Adrenal gland (tissue), 5 donors: ENCODE data around the gene NOXA1.

ENCODE experiments used
- POLR2A ChIP-seq, 2 donors: fragments of 450-650 bp; IDR thresholded peaks; one replicate each; pipeline ENCODE4 v1.6.1; 2017; ENCODE audit warnings: antibody characterized with exemption in 2 of 2, mild to moderate bottlenecking in 2 of 2, moderate library complexity in 1 of 2
- TF ChIP-seq, protein P1 (sequence below), 6 experiments: fragments of 450-650 bp in 4 of 6; fragments of 200-600 bp in 2 of 6; sonication (generic) in 1 of 6; IDR thresholded peaks; 1 replicate in 5 of 6; 2 replicates in 1 of 6; pipeline versions ENCODE4 v1.5.1 to v1.8.0; 2016 to 2021; ENCODE audit warnings: antibody characterized with exemption in 6 of 6, mild to moderate bottlenecking in 2 of 6, moderate library complexity in 1 of 6
- donor health status: DM: no; HTN: no; CAD: no.

DNA sequence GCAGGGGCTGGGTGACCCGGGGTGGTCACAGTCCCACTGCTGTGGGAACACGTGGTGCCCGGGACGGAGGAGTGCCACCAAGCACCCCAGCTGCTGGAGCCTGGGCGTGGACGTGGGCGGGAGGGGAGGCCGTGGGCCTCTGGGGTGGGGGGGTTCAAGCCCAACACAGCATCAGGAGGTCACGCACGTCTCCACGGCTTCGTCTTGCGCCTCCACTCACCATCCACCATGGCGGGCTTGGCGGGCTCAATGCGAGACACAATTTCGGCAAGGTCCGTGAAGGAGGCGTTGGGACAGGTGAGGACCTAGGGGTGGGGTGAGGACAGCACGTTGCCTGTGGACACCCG lies 38.1 kb downstream of the NOXA1 start:
- TF ChIP-seq, protein P1, sequence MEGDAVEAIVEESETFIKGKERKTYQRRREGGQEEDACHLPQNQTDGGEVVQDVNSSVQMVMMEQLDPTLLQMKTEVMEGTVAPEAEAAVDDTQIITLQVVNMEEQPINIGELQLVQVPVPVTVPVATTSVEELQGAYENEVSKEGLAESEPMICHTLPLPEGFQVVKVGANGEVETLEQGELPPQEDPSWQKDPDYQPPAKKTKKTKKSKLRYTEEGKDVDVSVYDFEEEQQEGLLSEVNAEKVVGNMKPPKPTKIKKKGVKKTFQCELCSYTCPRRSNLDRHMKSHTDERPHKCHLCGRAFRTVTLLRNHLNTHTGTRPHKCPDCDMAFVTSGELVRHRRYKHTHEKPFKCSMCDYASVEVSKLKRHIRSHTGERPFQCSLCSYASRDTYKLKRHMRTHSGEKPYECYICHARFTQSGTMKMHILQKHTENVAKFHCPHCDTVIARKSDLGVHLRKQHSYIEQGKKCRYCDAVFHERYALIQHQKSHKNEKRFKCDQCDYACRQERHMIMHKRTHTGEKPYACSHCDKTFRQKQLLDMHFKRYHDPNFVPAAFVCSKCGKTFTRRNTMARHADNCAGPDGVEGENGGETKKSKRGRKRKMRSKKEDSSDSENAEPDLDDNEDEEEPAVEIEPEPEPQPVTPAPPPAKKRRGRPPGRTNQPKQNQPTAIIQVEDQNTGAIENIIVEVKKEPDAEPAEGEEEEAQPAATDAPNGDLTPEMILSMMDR (IDR thresholded peaks at IDR 0.05): no peak
- no peak for TF ChIP-seq POLR2A (IDR thresholded peaks at IDR 0.05)
